Smooth muscle cell of the brain vasculature (primary cell): ENCODE data around the gene PRCC.
"Not testable (repeated sequence)": the region's sequence is repeated elsewhere in the genome, so short reads cannot be mapped to it uniquely, and the experiment has no call there.

ENCODE experiments used
- DNase-seq: peaks from one replicate; pipeline ENCODE4 v3.0.0-alpha.2; 2012; ENCODE audit warnings: low read depth, low spot score

Gene PRCC

DNA sequence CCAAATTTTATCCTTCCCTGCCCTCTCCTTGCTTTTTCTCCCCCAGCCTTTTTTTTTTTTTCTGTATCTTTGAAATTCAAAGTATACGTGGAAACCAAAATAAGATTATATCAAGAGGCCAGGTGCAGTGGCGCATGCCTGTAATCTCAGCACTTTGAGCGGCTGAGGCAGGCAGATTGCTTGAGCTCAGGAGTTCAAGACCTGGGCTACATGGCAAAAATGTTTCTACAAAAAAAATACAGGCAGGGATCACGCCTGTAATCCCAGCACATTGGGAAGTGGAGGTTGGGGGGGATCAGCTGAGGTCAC lies 6.6 kb upstream of the PRCC start:
- DNase-seq, result no peak

GRCh38 chr1:156765136-156765535 lies 2.2 kb upstream of the PRCC start:
- not testable (repeated sequence) for DNase-seq

- DNase-seq, result no peak
These were observed 1.7 kb upstream of the PRCC start for GRCh38 chr1:156765666-156766065.

GRCh38 chr1:156766298-156767100 lies 836 bp upstream of the PRCC start:
- DNase-seq, result no peak

GRCh38 chr1:156767879-156768604 lies 707 bp downstream of the PRCC start:
- DNase-seq, result no peak

DNA sequence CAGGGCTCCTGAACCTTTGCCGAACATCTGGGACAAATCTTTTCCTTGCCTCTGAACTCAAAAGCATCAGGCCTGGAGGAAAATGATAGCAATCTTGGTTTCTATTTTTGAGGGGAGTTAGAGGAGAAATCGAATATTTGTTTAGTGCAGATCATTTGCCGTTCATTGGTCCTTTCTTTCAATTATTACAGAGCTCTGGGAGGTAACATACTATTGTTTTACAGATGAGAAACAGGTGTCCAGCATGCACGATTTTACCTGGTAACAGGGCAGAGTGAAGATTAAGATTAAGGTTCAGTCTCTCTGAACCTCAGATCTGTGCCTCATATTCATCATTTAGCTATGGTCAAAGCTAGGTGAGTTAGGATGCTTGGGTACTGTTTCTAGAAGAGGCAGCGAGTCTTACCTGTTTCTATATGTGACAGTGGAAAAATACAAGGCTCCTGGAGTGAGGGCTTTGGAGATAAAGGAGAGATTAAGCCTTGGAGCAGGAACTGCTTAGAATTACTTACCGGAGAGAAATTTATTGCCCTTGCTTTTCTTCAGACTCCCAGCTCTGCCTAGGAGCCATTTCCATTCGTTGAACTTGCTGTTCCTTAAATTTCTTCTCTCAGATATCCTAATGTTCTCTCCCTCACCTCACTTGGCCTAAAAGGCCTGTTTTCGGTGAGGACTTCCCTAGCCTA lies 1.4 kb downstream of the PRCC start:
- no peak for DNase-seq

DNA sequence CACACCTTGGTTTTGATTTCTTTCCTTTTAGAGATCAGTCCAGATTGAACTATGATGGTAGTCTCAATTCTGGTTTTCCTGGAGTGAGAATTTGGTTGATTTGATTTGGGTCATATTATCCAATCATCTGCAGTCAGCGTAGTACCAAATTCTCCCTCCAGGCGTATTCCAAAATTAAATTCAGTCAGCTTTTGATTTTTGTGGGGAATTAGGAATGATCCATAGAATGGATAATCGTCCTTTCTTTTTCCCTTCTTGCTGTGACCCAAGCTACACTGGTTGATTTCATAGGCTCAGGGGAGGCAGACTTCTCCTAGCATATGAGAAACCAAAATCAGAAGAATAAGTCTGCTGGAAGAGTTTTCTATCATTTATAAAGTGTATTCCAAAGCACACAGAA lies 4.9 kb downstream of the PRCC start:
- no peak for DNase-seq

DNA sequence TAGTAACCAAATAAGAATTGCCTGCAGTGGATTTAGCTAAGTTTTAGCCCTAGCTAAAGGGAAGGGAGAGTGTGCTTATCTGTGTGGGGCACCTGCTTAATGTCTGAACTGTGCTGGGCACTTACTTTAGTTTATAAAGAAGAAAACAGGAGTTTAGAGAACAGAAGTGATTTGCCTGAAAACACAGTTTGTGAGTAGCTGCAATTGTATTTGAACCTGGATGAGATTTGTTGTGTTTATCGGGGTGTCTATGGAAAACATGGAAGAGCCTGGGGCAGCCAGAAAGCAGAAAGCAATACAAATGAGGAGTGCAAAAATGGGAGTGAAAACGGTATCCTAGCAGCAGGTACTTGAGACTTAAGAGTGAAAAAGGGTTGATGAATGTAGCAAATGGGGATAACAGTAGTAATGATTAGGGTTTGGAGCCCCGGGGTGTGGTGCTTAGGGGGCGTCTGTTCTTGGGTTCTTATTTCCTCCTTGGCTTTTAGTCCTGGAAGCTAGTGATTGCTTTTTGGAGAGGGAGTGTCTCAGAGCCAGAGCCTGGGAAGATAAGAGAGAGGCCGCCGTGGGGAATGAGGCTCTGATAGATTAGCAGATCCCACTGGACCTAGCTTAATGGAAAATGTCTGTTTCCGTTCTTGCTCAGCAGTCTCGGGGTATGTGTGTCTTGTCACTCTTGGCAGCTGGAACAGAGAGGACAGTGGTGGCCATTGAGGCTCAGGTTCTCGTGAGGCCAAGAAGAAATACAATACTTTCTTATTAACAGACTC lies 5.6 kb downstream of the PRCC start:
- no peak for DNase-seq

- no peak for DNase-seq
These were observed 6.3 kb downstream of the PRCC start for GRCh38 chr1:156773607-156774006.

GRCh38 chr1:156775799-156776198 lies 8.5 kb downstream of the PRCC start:
- no peak for DNase-seq

- DNase-seq, result no peak
These were observed 9.6 kb downstream of the PRCC start for GRCh38 chr1:156776942-156777341.

- no peak for DNase-seq
These were observed 10.2 kb downstream of the PRCC start for GRCh38 chr1:156777573-156777972.

- DNase-seq, result no peak
These were observed 14.4 kb downstream of the PRCC start for GRCh38 chr1:156781585-156782186.

DNA sequence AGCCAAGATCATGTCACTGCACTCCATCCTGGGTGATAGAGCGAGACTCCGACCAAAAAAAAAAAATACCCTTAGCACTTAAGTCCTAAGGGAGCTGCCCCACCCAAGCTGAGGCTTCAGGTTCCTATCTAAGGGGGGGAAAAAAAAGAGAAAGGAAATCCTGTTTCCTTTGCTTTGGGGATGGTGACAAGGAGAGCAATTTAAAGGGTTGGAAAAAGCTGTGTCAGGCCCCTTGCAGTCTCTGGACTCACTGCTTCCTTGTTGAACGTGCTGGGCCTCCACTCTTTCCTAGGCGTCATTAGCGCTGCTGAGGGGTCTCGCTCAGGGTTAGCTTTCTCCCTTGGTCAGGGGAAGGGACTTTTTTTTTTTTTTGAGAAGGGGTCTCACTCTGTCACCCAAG lies 18.1 kb downstream of the PRCC start:
- no peak for DNase-seq

DNA sequence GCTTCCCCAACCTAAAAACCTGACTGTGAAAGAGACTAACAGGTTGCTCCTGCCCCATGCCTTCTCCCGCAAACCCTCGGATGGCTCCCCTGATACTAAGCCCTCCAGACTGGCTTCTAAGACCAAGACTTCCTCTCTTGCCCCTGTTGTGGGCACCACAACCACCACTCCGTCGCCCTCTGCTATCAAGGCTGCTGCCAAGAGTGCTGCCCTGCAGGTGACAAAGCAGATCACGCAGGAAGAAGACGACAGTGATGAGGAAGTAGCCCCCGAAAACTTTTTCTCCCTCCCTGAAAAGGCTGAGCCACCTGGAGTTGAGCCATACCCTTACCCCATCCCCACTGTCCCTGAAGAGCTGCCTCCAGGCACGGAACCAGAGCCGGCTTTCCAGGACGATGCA lies 19.3 kb downstream of the PRCC start:
- DNase-seq, result no peak

GRCh38 chr1:156788136-156788535 lies 20.8 kb downstream of the PRCC start:
- DNase-seq, result no peak

DNA sequence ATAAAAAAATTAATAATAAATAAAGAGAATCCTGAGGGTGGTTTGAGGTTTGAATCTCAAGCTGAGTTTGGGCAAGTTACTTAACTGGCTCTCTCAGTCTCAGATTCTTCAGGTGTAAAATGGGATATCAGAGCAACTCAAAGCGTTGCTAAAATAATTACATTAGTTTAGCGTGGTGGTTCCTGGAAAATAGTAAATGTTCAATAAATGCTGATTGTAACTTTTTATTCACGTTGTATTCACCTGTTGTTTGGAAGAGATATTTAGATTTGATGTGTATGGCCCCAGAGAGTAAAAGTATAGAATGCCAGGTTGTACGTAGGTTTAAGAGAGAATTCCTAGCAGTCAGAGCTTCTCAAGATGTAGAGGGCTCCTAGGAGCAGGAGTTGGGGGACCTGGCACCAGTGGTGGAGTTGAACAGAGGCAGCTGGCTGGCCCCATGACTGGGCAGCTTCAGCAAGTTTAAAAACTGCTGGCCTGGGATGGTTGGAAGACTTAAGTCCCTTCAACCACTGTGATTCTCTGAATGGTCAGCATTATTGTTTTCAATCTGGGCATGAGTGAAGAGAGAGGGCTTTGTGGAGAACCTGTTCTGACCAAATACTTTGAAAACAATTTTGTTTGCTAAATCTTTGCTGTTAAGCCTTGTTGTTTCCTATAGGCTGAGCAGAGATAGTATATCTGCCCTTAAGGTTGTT lies 22.4 kb downstream of the PRCC start:
- no peak for DNase-seq

- no peak for DNase-seq
These were observed 27.4 kb downstream of the PRCC start for GRCh38 chr1:156794506-156795373.

- DNase-seq, result no peak
These were observed 28.0 kb downstream of the PRCC start for GRCh38 chr1:156795374-156795733.

DNA sequence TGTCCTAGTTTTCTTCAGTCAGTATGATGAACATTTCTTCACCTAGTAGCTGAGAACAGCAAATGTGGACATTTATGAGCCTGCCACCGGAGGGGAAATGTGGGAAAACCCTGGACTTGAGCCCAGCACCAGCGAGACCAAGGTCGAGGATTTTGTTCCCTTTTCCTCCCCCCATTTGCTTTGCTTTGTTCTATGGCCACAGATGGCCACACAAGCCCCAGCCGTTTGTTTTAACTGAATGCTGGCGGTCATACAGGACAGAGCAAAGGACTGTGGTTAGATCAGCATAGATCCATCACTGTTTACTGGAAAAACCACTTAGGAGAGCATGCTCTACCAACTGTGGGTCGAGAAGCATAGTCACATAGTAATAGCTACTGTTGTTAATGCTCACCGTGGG lies 28.5 kb downstream of the PRCC start:
- DNase-seq, result no peak
